Glutamatergic neuron (in vitro differentiated cells): ENCODE measurements around the gene RNF4. TPM values are rescaled to one million over a fixed set of nuclear protein-coding genes. Genes with fewer than 3 reads are reported as not detected.

Experiments
- DNase-seq: peaks from one replicate; pipeline ENCODE4 v3.0.0; 2022
- H3K27ac Mint-ChIP-seq: one replicate; pipeline ENCODE4 v1.8.0; 2020; ENCODE audit warnings: mild to moderate bottlenecking, mixed read lengths, inconsistent platforms; ENCODE audit not compliant: unreplicated experiment
- H3K27me3 Mint-ChIP-seq: one replicate; pipeline ENCODE4 v1.8.0; 2020; ENCODE audit warnings: mild to moderate bottlenecking, moderate library complexity, mixed read lengths, inconsistent platforms; ENCODE audit not compliant: unreplicated experiment
- H3K36me3 Mint-ChIP-seq: one replicate; pipeline ENCODE4 v1.8.0; 2020; ENCODE audit warnings: mild to moderate bottlenecking, mixed read lengths, inconsistent platforms; ENCODE audit not compliant: unreplicated experiment
- H3K4me1 Mint-ChIP-seq: one replicate; pipeline ENCODE4 v1.8.0; 2020; ENCODE audit warnings: mild to moderate bottlenecking, low read depth, mixed read lengths, inconsistent platforms; ENCODE audit not compliant: unreplicated experiment
- H3K4me3 Mint-ChIP-seq: one replicate; pipeline ENCODE4 v1.8.0; 2020; ENCODE audit warnings: mild to moderate bottlenecking, mixed read lengths, inconsistent platforms; ENCODE audit not compliant: unreplicated experiment
- H3K9me3 Mint-ChIP-seq: one replicate; pipeline ENCODE4 v1.8.0; 2020; ENCODE audit warnings: mild to moderate bottlenecking, moderate library complexity, mixed read lengths, inconsistent platforms; ENCODE audit not compliant: unreplicated experiment
- CTCF ChIP-seq: fragments of 200-600 bp; sonication (generic); IDR thresholded peaks from one replicate; pipeline ENCODE4 v1.5.0; 2021; ENCODE audit not compliant: partially characterized antibody, unreplicated experiment
- total RNA-seq: library from RNA; stranded (reverse); fragmentation: NEBNext Ultra II Directional; extraction: Animal tissue kit (Norgen Biotek cat#: 25700); gene quantifications from one replicate; pipeline ENCODE4 v1.2.1, GENCODE V29; 2021; ENCODE audit not compliant: unreplicated experiment

Gene RNF4
- total RNA-seq, 1 donor from 2014 or later = 73.6 TPM

GRCh38 chr4:2487632-2488031, 18.7 kb downstream of the RNF4 start:
- Mint-ChIP-seq H3K36me3 (no peaks in the 10 kb centered on the region), H3K4me3 (no peak overlapping the region), H3K27ac (no peak overlapping the region), H3K4me1 (peaks cover 19% of the 10 kb centered on the region), H3K9me3 (no peaks in the 10 kb centered on the region), H3K27me3 (peaks cover 11% of the 10 kb centered on the region)
- TF ChIP-seq CTCF = no peak
- DNase-seq = no peak

- H3K27ac Mint-ChIP-seq = no peak overlapping the region
These were observed 20.3 kb downstream of the RNF4 start for GRCh38 chr4:2489081-2489805.

GRCh38 chr4:2489841-2490552, 21.1 kb downstream of the RNF4 start:
- H3K27me3 Mint-ChIP-seq = peaks cover 7% of the 10 kb centered on the region
- H3K4me3 Mint-ChIP-seq = no peak overlapping the region
- no peak for DNase-seq
- no peak overlapping the region for H3K27ac Mint-ChIP-seq
- H3K36me3 Mint-ChIP-seq = no peaks in the 10 kb centered on the region
- TF ChIP-seq CTCF = no peak
- H3K4me1 Mint-ChIP-seq = peaks cover 7% of the 10 kb centered on the region
- H3K9me3 Mint-ChIP-seq = no peaks in the 10 kb centered on the region

More at GRCh38 chr4:2489081-2489805, 20.3 kb downstream of the RNF4 start:
- TF ChIP-seq CTCF = no peak
- no peak for DNase-seq
- H3K4me1 Mint-ChIP-seq = peaks cover 14% of the 10 kb centered on the region
- H3K36me3 Mint-ChIP-seq = no peaks in the 10 kb centered on the region
- H3K9me3 Mint-ChIP-seq = no peaks in the 10 kb centered on the region
- no peak overlapping the region for H3K4me3 Mint-ChIP-seq
- H3K27me3 Mint-ChIP-seq = peaks cover 11% of the 10 kb centered on the region

- no peak for DNase-seq
- no peaks in the 10 kb centered on the region for H3K36me3 Mint-ChIP-seq
- no peak overlapping the region for H3K4me3 Mint-ChIP-seq
- H3K4me1 Mint-ChIP-seq = peaks cover 4% of the 10 kb centered on the region
- TF ChIP-seq CTCF = no peak
- peaks cover 4% of the 10 kb centered on the region for H3K27me3 Mint-ChIP-seq
- H3K9me3 Mint-ChIP-seq = no peaks in the 10 kb centered on the region
- H3K27ac Mint-ChIP-seq = no peak overlapping the region
These were observed 24.1 kb downstream of the RNF4 start for GRCh38 chr4:2492970-2493369.

GRCh38 chr4:2494992-2495391, 26.1 kb downstream of the RNF4 start:
- no peak for TF ChIP-seq CTCF
- H3K27ac Mint-ChIP-seq = peak overlapping the region; percentile 48

More at GRCh38 chr4:2494992-2495391, 26.1 kb downstream of the RNF4 start:
- Mint-ChIP-seq H3K36me3 (no peaks in the 10 kb centered on the region), H3K9me3 (no peaks in the 10 kb centered on the region), H3K27me3 (peaks cover 4% of the 10 kb centered on the region), H3K4me3 (no peak overlapping the region), H3K4me1 (peaks cover 4% of the 10 kb centered on the region)
- DNase-seq = no peak
